ENCODE measurements around the gene LGI1. TPM values are rescaled to one million over a fixed set of nuclear protein-coding genes. Genes with fewer than 3 reads are reported as not detected.

The LGI1 gene
- total RNA-seq, 2 donors from 2014 or later = not detected

DNA sequence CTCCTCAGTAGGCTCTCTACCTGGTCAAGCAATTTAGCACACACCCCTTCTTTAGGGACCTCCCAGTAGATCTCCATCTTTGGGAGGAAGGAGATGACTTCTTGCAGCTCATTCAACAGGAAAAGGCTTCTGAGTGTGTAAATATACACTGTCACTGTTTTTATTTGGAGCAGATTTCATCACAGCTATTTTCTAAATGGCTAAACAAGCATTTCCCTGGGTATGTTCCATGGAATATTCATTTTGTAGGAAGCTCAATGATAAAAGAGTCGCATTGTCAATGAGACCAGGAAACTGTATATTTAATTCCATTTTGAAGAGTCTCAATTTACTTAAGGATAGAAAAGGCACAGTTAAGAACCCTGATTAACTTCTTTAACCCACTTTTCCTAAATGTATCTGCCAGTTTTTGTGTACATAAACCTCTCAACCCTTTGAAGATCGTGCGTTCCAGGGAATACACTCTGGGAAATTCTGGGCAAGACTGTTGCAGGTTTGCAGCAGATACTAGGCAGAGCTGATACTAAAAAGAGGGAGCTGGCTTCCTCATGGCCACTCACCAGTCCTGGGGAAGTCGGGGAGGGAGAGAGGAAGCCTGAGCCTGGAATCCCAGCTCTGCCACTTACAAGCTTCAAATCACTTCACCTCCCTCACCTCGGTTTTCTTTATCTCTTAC lies 10.1 kb downstream of the LGI1 start:
- Mint-ChIP-seq H3K4me3 (no peak overlapping the region), H3K27ac (no peak overlapping the region), H3K4me1 (no peaks in the 10 kb centered on the region), H3K9me3 (no peaks in the 10 kb centered on the region), H3K36me3 (ENCODE audit: low read depth) (no peaks in the 10 kb centered on the region), H3K27me3 (peaks cover 21% of the 10 kb centered on the region)
- no peak for ATAC-seq (replicated peaks)

DNA sequence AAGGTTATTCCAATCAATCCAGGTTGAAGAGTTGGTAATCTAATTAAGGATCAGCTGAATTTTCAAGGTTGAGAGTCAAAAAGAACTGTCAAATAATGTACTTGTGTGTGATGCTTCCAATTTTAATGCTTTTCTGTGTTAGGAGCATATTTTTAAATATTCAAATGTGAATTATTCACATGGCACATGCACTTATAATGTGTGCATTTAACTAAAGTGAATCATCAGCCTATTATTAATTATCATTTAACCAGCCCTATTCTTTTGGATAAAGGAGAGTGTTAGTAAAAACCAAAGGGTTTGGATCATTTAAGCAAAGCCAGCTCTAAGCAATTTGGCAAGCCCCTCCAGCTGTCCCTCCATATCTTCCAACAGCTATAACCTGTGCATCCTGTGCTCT lies 11.2 kb downstream of the LGI1 start:
- no peak overlapping the region for H3K4me3 Mint-ChIP-seq
- H3K27me3 Mint-ChIP-seq = peaks cover 18% of the 10 kb centered on the region
- H3K9me3 Mint-ChIP-seq = no peaks in the 10 kb centered on the region
- H3K4me1 Mint-ChIP-seq = no peaks in the 10 kb centered on the region
- no peaks in the 10 kb centered on the region for H3K36me3 Mint-ChIP-seq (ENCODE audit: low read depth)
- no peak for ATAC-seq (replicated peaks)
- no peak overlapping the region for H3K27ac Mint-ChIP-seq

DNA sequence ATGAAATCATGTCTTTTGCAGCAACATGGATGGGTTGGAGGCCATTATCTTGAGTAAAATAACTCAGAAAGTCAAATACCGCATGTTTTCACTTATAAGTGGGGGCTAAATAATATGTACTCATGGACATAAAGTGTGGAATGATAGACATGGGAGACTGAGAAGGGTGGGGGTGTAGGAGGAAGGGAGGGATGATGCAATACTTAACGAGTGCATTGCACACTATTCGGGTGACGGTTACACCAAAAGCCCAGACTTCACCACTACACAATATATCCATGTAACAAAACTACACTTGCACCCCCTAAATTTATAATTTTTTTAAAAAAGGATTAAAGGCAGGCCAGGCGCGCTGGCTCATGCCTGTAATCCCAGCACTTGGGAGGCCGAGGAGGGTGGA lies 13.6 kb downstream of the LGI1 start:
- no peak overlapping the region for H3K27ac Mint-ChIP-seq
- ATAC-seq (replicated peaks) = no peak
- H3K4me3 Mint-ChIP-seq = no peak overlapping the region
- peaks cover 22% of the 10 kb centered on the region for H3K27me3 Mint-ChIP-seq
- no peaks in the 10 kb centered on the region for H3K4me1 Mint-ChIP-seq
- no peaks in the 10 kb centered on the region for H3K36me3 Mint-ChIP-seq (ENCODE audit: low read depth)
- no peaks in the 10 kb centered on the region for H3K9me3 Mint-ChIP-seq

DNA sequence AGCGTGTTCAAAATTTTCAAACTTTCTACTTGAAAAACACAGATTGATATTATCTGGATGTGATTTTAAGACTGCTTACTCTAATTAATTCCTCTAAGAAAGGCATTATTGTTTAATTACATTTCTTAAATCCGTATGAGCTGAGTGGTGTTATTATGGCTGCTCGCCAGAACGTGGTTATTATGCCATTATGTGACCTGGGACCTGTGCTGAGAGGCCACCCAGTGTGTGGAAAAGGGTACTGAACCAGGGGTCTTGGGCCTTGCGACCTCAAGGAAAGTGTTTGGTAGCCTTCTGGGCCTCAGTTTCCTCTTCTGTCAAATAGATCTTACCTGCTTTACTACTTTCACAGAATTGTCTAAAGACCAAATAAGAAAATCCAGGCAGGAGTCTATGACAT lies 15.4 kb downstream of the LGI1 start:
- Mint-ChIP-seq H3K36me3 (ENCODE audit: low read depth) (no peaks in the 10 kb centered on the region), H3K27ac (no peak overlapping the region), H3K4me3 (no peak overlapping the region), H3K4me1 (no peaks in the 10 kb centered on the region), H3K9me3 (no peaks in the 10 kb centered on the region), H3K27me3 (peaks cover 19% of the 10 kb centered on the region)
- ATAC-seq (replicated peaks) = no peak

- Mint-ChIP-seq H3K4me3 (no peak overlapping the region), H3K27ac (no peak overlapping the region), H3K9me3 (no peaks in the 10 kb centered on the region), H3K27me3 (peaks cover 19% of the 10 kb centered on the region), H3K4me1 (no peaks in the 10 kb centered on the region), H3K36me3 (ENCODE audit: low read depth) (no peaks in the 10 kb centered on the region)
- ATAC-seq (replicated peaks) = no peak
These were observed 16.0 kb downstream of the LGI1 start for GRCh38 chr10:93773705-93774104.

- no peak overlapping the region for H3K4me3 Mint-ChIP-seq
- H3K27me3 Mint-ChIP-seq = peaks cover 13% of the 10 kb centered on the region
- no peak overlapping the region for H3K27ac Mint-ChIP-seq
- H3K36me3 Mint-ChIP-seq (ENCODE audit: low read depth) = no peaks in the 10 kb centered on the region
- no peaks in the 10 kb centered on the region for H3K9me3 Mint-ChIP-seq
- no peaks in the 10 kb centered on the region for H3K4me1 Mint-ChIP-seq
- no peak for ATAC-seq (replicated peaks)
These were observed 17.6 kb downstream of the LGI1 start for GRCh38 chr10:93775356-93775755.

- no peaks in the 10 kb centered on the region for H3K4me1 Mint-ChIP-seq
- no peaks in the 10 kb centered on the region for H3K9me3 Mint-ChIP-seq
- H3K36me3 Mint-ChIP-seq (ENCODE audit: low read depth) = no peaks in the 10 kb centered on the region
- no peak overlapping the region for H3K27ac Mint-ChIP-seq
- H3K27me3 Mint-ChIP-seq = peaks cover 10% of the 10 kb centered on the region
- H3K4me3 Mint-ChIP-seq = no peak overlapping the region
- ATAC-seq (replicated peaks) = no peak
These were observed 19.4 kb downstream of the LGI1 start for GRCh38 chr10:93777092-93777491.

- no peak for ATAC-seq (replicated peaks)
- Mint-ChIP-seq H3K9me3 (no peaks in the 10 kb centered on the region), H3K27ac (no peak overlapping the region), H3K4me1 (no peaks in the 10 kb centered on the region), H3K4me3 (no peak overlapping the region), H3K36me3 (ENCODE audit: low read depth) (no peaks in the 10 kb centered on the region), H3K27me3 (peaks cover 12% of the 10 kb centered on the region)
These were observed 26.3 kb downstream of the LGI1 start for GRCh38 chr10:93784059-93784458.

GRCh38 chr10:93788413-93789208 lies 30.9 kb downstream of the LGI1 start:
- Mint-ChIP-seq H3K4me3 (no peak overlapping the region), H3K9me3 (no peaks in the 10 kb centered on the region), H3K27ac (no peak overlapping the region), H3K27me3 (peaks cover 20% of the 10 kb centered on the region), H3K36me3 (ENCODE audit: low read depth) (no peaks in the 10 kb centered on the region), H3K4me1 (no peaks in the 10 kb centered on the region)
- no peak for ATAC-seq (replicated peaks)

GRCh38 chr10:93790439-93790838 lies 32.7 kb downstream of the LGI1 start:
- no peaks in the 10 kb centered on the region for H3K4me1 Mint-ChIP-seq
- no peak overlapping the region for H3K4me3 Mint-ChIP-seq
- H3K9me3 Mint-ChIP-seq = no peaks in the 10 kb centered on the region
- peaks cover 20% of the 10 kb centered on the region for H3K27me3 Mint-ChIP-seq
- ATAC-seq (replicated peaks) = no peak
- H3K27ac Mint-ChIP-seq = no peak overlapping the region
- H3K36me3 Mint-ChIP-seq (ENCODE audit: low read depth) = no peaks in the 10 kb centered on the region

DNA sequence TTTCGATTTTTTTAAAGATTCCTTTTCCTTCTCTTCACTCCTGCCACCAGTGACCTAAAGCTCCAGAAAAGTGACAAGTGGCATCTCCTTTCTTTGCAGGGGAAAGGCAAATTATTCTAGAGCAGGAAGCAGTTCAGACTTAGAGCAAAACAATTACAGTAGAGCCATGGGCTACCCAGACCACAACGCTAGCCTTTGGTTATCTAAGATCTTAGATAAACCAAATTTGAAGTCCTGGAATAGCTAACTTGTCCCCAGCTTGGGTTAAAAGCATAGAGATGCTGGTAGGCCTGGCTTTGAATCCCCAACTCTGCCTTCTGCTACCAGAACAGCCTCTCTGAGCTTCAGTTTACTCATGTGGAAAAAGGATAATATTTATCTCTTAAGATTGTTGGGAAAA lies 38.4 kb downstream of the LGI1 start:
- H3K9me3 Mint-ChIP-seq = no peaks in the 10 kb centered on the region
- no peak overlapping the region for H3K4me3 Mint-ChIP-seq
- H3K36me3 Mint-ChIP-seq (ENCODE audit: low read depth) = no peaks in the 10 kb centered on the region
- H3K27ac Mint-ChIP-seq = no peak overlapping the region
- peaks cover 22% of the 10 kb centered on the region for H3K27me3 Mint-ChIP-seq
- H3K4me1 Mint-ChIP-seq = no peaks in the 10 kb centered on the region
- ATAC-seq (replicated peaks) = no peak

- Mint-ChIP-seq H3K4me1 (no peaks in the 10 kb centered on the region), H3K36me3 (ENCODE audit: low read depth) (no peaks in the 10 kb centered on the region), H3K27me3 (peaks cover 28% of the 10 kb centered on the region), H3K9me3 (no peaks in the 10 kb centered on the region), H3K27ac (no peak overlapping the region), H3K4me3 (no peak overlapping the region)
- no peak for ATAC-seq (replicated peaks)
These were observed 40.1 kb downstream of the LGI1 start for GRCh38 chr10:93797825-93798224.

- H3K9me3 Mint-ChIP-seq = no peaks in the 10 kb centered on the region
- H3K4me1 Mint-ChIP-seq = no peaks in the 10 kb centered on the region
- H3K36me3 Mint-ChIP-seq (ENCODE audit: low read depth) = no peaks in the 10 kb centered on the region
- ATAC-seq (replicated peaks) = no peak
- H3K27ac Mint-ChIP-seq = no peak overlapping the region
- no peak overlapping the region for H3K4me3 Mint-ChIP-seq
- H3K27me3 Mint-ChIP-seq = peaks cover 35% of the 10 kb centered on the region
These were observed 41.5 kb downstream of the LGI1 start for GRCh38 chr10:93799155-93799708.

DNA sequence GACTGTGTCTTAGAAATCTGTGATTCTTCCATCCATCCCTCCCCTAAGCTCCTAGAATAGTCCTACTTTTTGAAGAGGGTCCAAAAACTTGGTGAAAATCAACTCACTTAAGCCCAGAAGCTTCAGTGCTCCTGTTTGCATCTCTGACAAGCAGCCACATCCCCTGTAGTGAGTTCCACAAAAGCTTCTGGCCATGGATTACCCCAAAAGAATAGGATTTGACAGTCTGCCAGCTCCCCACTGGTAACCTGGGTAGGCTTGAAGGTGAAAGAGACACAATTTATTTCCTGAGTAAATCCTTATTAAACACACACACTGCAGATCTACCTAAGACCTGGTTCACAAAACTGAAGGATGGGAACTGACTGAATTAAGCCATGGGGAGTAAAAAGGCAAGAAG lies 46.5 kb downstream of the LGI1 start:
- ATAC-seq (replicated peaks) = no peak
- Mint-ChIP-seq H3K4me1 (no peaks in the 10 kb centered on the region), H3K36me3 (ENCODE audit: low read depth) (no peaks in the 10 kb centered on the region), H3K9me3 (no peaks in the 10 kb centered on the region), H3K27ac (no peak overlapping the region), H3K4me3 (no peak overlapping the region), H3K27me3 (peaks cover 39% of the 10 kb centered on the region)

DNA sequence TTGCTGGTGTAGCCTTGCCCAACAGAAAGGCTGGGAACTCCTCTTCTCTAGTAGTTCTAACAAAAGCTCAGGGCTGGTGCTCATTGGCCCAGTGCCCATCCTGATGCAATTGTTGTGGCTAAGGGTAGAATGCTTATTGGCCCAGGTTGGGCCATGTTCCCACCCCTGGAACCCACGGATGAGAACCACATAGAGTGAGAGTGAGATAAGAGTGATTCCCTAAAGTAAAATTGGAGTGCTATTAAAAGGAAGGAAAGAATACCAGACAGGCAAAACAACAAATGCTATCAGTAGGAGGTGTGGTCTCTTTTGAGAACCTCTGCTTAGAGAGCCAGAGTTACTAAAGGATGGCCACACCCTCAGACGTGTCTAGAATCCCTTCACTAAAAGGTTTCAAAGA lies 49.2 kb downstream of the LGI1 start:
- no peaks in the 10 kb centered on the region for H3K36me3 Mint-ChIP-seq (ENCODE audit: low read depth)
- H3K27me3 Mint-ChIP-seq = peaks cover 42% of the 10 kb centered on the region
- no peak overlapping the region for H3K27ac Mint-ChIP-seq
- H3K4me3 Mint-ChIP-seq = no peak overlapping the region
- no peaks in the 10 kb centered on the region for H3K9me3 Mint-ChIP-seq
- ATAC-seq (replicated peaks) = no peak
- no peaks in the 10 kb centered on the region for H3K4me1 Mint-ChIP-seq

Data from activated T-helper 17 cell treated with anti-CD3 and anti-CD28 coated beads, Interleukin-2, amount 50 U/mL, for 72 hours (primary cell).